RWPE2 (cell line): ENCODE data around the gene COL2A1.

Source experiments
- ATAC-seq: fragments of 200-7000 bp; cut with Tn5 transposase; 3 replicates; pipeline ENCODE4 v1.9.1; 2021; ENCODE audit warnings: low read depth
- DNase-seq: peaks from one replicate; pipeline ENCODE4 v3.0.0-alpha.2; 2020; ENCODE audit warnings: low spot score
- H3K27ac ChIP-seq: fragments of 450-650 bp; 2 replicates; pipeline ENCODE4 v1.5.1; 2017; ENCODE audit warnings: mild to moderate bottlenecking; ENCODE audit not compliant: poor library complexity, severe bottlenecking
- H3K27me3 ChIP-seq: fragments of 250-450 bp; sonication (Bioruptor Pico); 2 replicates; pipeline ENCODE4 v1.5.1; 2021; ENCODE audit warnings: mild to moderate bottlenecking, moderate library complexity; ENCODE audit not compliant: insufficient read depth, poor library complexity, severe bottlenecking
- H3K36me3 ChIP-seq: fragments of 250-450 bp; sonication (Bioruptor Pico); 2 replicates; pipeline ENCODE4 v1.5.1; 2020; ENCODE audit warnings: low read depth, mild to moderate bottlenecking, moderate library complexity
- H3K4me1 ChIP-seq: fragments of 250-450 bp; sonication (Bioruptor Pico); 2 replicates; pipeline ENCODE4 v1.5.1; 2021; ENCODE audit warnings: mild to moderate bottlenecking, moderate library complexity; ENCODE audit not compliant: insufficient read depth, poor library complexity, severe bottlenecking
- H3K4me3 ChIP-seq: fragments of 250-450 bp; sonication (Bioruptor Pico); 2 replicates; pipeline ENCODE4 v1.5.1; 2021; ENCODE audit warnings: mild to moderate bottlenecking, moderate library complexity; ENCODE audit not compliant: severe bottlenecking
- H3K9me3 ChIP-seq: fragments of 250-450 bp; sonication (Bioruptor Pico); 2 replicates; pipeline ENCODE4 v1.5.1; 2021; ENCODE audit warnings: mild to moderate bottlenecking, moderate library complexity; ENCODE audit not compliant: severe bottlenecking
- TF ChIP-seq, protein P1 (sequence below): fragments of 450-650 bp; IDR thresholded peaks from one replicate; pipeline ENCODE4 v1.5.1; 2017; ENCODE audit warnings: mild to moderate bottlenecking, moderate library complexity; ENCODE audit not compliant: poor library complexity, severe bottlenecking

COL2A1 gene

GRCh38 chr12:47942614-47943225 lies 61.6 kb downstream of the COL2A1 start:
- H3K4me3 ChIP-seq: no peak overlapping the region
- TF ChIP-seq, protein P1, sequence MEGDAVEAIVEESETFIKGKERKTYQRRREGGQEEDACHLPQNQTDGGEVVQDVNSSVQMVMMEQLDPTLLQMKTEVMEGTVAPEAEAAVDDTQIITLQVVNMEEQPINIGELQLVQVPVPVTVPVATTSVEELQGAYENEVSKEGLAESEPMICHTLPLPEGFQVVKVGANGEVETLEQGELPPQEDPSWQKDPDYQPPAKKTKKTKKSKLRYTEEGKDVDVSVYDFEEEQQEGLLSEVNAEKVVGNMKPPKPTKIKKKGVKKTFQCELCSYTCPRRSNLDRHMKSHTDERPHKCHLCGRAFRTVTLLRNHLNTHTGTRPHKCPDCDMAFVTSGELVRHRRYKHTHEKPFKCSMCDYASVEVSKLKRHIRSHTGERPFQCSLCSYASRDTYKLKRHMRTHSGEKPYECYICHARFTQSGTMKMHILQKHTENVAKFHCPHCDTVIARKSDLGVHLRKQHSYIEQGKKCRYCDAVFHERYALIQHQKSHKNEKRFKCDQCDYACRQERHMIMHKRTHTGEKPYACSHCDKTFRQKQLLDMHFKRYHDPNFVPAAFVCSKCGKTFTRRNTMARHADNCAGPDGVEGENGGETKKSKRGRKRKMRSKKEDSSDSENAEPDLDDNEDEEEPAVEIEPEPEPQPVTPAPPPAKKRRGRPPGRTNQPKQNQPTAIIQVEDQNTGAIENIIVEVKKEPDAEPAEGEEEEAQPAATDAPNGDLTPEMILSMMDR: no peak
- no peak overlapping the region for H3K27ac ChIP-seq
- no peaks in the 10 kb centered on the region for H3K36me3 ChIP-seq
- H3K9me3 ChIP-seq: no peaks in the 10 kb centered on the region
- no peaks in the 10 kb centered on the region for H3K27me3 ChIP-seq
- DNase-seq: no peak
- peaks cover 18% of the 10 kb centered on the region for H3K4me1 ChIP-seq
- ATAC-seq: no peak

DNA sequence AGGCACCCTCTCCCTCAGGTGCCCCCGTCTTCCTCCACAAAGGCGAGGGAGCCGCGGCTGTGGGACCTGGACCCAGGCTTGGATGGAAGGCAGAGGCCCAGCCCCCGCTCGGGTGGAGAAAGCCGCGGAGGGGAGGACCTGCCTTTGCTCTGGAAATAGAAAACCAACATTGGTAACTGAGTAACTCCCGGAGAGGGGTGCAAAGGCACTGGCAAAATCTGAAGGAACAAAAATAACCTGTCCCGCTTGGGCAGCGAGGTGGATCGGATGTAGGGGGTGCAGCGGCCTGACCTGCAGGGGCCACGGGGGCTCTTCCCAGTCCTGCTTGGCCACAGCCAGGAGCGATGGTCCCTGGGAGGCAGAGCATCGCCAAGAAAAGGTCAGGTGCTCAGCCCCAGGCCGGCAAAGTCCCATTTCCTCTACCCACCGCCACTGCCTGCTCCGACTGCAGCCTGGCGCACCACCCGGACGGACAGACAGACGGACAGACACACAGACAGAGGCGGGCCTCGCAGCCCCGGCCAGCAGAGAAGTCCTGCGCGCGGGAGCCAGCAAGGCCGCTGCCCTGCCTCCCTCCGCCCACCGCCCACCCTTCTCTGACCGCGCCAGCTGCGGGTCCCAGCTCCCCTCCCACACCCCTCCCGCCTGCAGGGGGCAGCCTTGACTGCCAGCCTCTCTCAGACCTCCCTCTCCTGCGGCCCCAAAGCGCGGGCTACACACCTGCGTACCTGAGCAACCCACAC lies 62.2 kb downstream of the COL2A1 start:
- H3K4me1 ChIP-seq: peaks cover 17% of the 10 kb centered on the region
- H3K4me3 ChIP-seq: no peak overlapping the region
- TF ChIP-seq, protein P1: no peak
- no peaks in the 10 kb centered on the region for H3K9me3 ChIP-seq
- no peaks in the 10 kb centered on the region for H3K36me3 ChIP-seq
- DNase-seq (no peak), ATAC-seq (no peak)
- no peaks in the 10 kb centered on the region for H3K27me3 ChIP-seq
- no peak overlapping the region for H3K27ac ChIP-seq

DNA sequence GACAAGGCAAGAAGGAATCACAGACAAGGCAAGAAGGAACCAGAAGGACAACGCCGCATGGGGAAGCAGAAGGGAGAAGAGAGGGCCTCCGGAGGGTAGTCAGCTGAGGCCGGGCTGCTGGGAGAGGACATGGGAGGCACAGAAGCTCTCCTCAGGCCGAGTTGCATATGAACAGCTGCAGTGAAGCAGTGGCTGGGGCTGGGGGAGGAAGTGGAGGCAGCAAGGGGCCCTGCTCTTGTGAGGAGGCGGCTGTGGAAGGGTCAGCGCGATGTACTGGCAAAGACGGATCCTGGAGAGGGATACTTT lies 62.8 kb downstream of the COL2A1 start:
- Histone ChIP-seq H3K9me3 (no peaks in the 10 kb centered on the region), H3K4me1 (peaks cover 11% of the 10 kb centered on the region), H3K4me3 (no peak overlapping the region), H3K27me3 (no peaks in the 10 kb centered on the region), H3K27ac (no peak overlapping the region), H3K36me3 (no peaks in the 10 kb centered on the region)
- no peak for DNase-seq
- no peak for ATAC-seq
- TF ChIP-seq, protein P1: no peak

- peaks cover 5% of the 10 kb centered on the region for H3K4me1 ChIP-seq
Observed at GRCh38 chr12:47940773-47941474, 63.4 kb downstream of the COL2A1 start.

More at GRCh38 chr12:47940773-47941474, 63.4 kb downstream of the COL2A1 start:
- Histone ChIP-seq H3K9me3 (no peaks in the 10 kb centered on the region), H3K27ac (no peak overlapping the region), H3K27me3 (no peaks in the 10 kb centered on the region), H3K36me3 (no peaks in the 10 kb centered on the region), H3K4me3 (no peak overlapping the region)
- DNase-seq: no peak
- ATAC-seq: no peak
- TF ChIP-seq, protein P1: no peak
